ENCODE measurements around the gene HNRNPA2B1. TPM values are rescaled to one million over a fixed set of nuclear protein-coding genes. Genes with fewer than 3 reads are reported as not detected.
"Not testable (repeated sequence)": the region's sequence is repeated elsewhere in the genome, so short reads cannot be mapped to it uniquely, and the experiment has no call there.

The HNRNPA2B1 gene
- total RNA-seq, 2 experiments from 2014 or later: 649 to 781 TPM

DNA sequence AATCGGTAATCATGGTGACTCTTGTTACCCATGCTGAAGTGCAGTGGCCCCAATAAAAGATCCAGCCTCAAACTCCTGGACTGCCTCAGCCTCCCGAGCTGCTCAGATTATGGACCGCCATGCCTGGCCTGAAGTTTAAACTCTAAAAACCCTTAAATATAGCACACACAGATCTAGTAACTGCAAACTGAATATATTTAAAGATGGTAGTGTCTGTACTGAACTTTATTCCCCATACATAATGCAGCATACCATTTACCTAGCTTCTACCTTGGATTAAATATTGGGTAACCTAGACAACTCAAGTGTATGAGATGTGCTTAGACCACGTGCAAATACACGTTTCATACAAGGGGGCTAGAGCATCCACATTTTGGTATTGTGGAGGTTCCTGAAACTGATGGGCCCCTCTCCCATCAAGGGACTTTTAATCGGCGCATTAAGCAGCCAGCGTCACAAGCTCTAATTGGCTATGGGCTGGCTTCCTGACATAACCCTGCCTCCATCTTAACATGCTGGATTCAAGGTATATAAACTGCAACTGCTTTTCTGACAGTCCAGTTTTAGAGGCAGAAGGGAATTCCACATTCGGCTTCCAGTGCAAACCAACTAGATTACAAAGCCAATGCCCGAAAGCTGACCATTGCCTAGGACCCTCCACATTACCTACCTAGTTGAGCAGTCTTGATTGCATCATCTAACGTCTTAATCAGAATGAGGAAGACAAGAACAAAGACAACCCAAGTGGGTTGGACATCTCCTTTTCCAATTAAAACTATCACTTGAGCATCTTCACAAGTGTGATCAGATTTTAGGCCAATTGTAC is 13.0 kb downstream of the HNRNPA2B1 start:
- no peak for DNase-seq
- CTCF ChIA-PET: interaction anchor here (1.5 to 2.7 kb wide), 5 partner anchors 9 to 97 kb away, joined by 3 to 28 read pairs (median 5); partner anchors contain the start of gene HNRNPA2B1
- Mint-ChIP-seq H3K4me3 (no peak overlapping the region), H3K4me1 (peaks cover 72% of the 10 kb centered on the region), H3K27me3 (no peaks in the 10 kb centered on the region), H3K27ac (peak overlapping the region; percentile 41), H3K36me3 (ENCODE audit: low read depth) (peaks cover 82% of the 10 kb centered on the region), H3K9me3 (no peaks in the 10 kb centered on the region)
- POLR2A ChIA-PET: interaction anchor here (0.6 to 0.9 kb wide), 4 partner anchors 21 to 106 kb away, joined by 3 to 5 read pairs (median 4); no protein-coding TSS in a partner anchor

DNA sequence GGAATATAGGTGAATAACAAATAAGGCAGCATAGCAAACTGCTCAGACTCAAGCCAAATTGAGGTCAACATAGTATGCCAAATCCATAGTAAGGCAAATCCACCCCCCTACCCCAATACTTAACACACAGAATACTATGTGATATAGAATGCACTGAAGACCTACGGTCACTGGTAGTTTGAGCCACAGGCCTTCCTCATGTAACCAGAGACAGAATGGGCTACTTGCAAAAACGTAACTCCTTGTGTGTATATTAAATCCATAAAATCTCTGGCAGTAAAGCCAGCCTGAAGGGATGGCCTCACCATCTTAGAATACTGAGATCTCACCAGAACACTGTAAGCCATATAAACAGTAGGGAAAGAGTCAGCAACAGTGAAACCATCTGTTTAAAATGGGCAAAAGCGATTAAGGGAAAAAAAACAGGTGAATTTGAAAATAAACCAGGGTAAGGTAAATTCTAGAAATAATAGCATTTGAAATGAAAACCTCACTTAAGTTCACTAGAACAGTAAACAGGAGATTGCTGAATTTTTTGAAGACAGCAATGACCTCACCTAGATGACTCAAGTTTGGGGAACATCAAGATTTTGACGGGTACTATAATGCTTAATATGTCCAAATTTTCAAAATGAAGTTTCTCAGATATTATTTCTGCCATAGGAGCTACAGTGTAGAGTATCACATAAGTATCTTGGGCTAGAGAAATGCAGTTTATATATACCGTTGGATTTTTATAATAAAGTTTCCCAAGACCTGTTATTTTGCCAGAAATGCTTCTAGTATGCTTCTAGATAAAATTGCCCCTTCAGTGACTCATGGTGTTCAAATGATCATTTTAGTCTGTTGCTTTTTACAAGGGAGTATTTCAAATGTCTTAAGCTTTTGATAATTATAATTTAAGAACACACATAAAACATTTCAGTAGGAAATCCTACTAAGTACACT is 13.9 kb downstream of the HNRNPA2B1 start:
- H3K4me3 Mint-ChIP-seq: no peak overlapping the region
- ChIA-PET POLR2A (interaction anchor here (0.6 kb wide), 1 partner anchor 20 kb away, joined by 3 read pairs; no protein-coding TSS in a partner anchor), CTCF (interaction anchor here (1.1 to 2.7 kb wide), 3 partner anchors 8 to 12 kb away, joined by 3 to 28 read pairs (median 11); partner anchors contain the start of gene HNRNPA2B1)
- no peaks in the 10 kb centered on the region for H3K27me3 Mint-ChIP-seq
- DNase-seq: no peak
- peak overlapping the region; percentile 74 for H3K27ac Mint-ChIP-seq
- peaks cover 74% of the 10 kb centered on the region for H3K36me3 Mint-ChIP-seq (ENCODE audit: low read depth)
- peaks cover 63% of the 10 kb centered on the region for H3K4me1 Mint-ChIP-seq
- H3K9me3 Mint-ChIP-seq: no peaks in the 10 kb centered on the region

DNA sequence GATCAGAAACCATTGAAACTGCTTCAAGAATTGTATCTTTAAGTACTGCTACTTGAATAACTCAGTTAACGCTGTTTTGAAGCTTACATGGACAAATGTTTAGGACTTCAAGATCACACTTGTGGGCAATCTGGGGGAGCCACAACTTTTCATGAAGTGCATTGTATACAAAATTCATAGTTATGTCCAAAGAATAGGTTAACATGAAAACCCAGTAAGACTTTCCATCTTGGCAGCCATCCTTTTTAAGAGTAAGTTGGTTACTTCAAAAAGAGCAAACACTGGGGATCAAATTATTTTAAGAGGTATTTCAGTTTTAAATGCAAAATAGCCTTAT is 14.7 kb downstream of the HNRNPA2B1 start:
- CTCF ChIA-PET: interaction anchor here (1.1 kb wide), 1 partner anchor 12 kb away, joined by 3 read pairs; no protein-coding TSS in a partner anchor
- Mint-ChIP-seq H3K27me3 (no peaks in the 10 kb centered on the region), H3K4me3 (no peak overlapping the region), H3K4me1 (peaks cover 56% of the 10 kb centered on the region), H3K36me3 (ENCODE audit: low read depth) (peaks cover 71% of the 10 kb centered on the region), H3K9me3 (no peaks in the 10 kb centered on the region), H3K27ac (peak overlapping the region; percentile 72)
- POLR2A ChIA-PET: no interaction called here
- DNase-seq: no peak

DNA sequence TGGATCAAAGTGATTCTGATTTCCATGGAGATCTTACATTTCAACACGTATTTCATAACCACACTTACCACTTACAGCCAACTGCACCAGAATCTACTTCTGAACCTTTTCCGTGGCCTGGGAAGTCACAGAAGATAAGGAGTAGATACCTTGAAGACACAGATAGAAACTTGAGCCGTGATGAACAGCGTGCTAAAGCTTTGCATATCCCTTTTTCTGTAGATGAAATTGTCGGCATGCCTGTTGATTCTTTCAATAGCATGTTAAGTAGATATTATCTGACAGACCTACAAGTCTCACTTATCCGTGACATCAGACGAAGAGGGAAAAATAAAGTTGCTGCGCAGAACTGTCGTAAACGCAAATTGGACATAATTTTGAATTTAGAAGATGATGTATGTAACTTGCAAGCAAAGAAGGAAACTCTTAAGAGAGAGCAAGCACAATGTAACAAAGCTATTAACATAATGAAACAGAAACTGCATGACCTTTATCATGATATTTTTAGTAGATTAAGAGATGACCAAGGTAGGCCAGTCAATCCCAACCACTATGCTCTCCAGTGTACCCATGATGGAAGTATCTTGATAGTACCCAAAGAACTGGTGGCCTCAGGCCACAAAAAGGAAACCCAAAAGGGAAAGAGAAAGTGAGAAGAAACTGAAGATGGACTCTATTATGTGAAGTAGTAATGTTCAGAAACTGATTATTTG is 15.3 kb downstream of the HNRNPA2B1 start:
- DNase-seq: no peak
- H3K36me3 Mint-ChIP-seq (ENCODE audit: low read depth): peaks cover 66% of the 10 kb centered on the region
- no peaks in the 10 kb centered on the region for H3K27me3 Mint-ChIP-seq
- ChIA-PET POLR2A (no interaction called here), CTCF (interaction anchor here (0.8 to 1.1 kb wide), 2 partner anchors 9 to 12 kb away, joined by 3 to 4 read pairs; no protein-coding TSS in a partner anchor)
- peaks cover 53% of the 10 kb centered on the region for H3K4me1 Mint-ChIP-seq
- H3K4me3 Mint-ChIP-seq: no peak overlapping the region
- peak overlapping the region; percentile 72 for H3K27ac Mint-ChIP-seq
- no peaks in the 10 kb centered on the region for H3K9me3 Mint-ChIP-seq

DNA sequence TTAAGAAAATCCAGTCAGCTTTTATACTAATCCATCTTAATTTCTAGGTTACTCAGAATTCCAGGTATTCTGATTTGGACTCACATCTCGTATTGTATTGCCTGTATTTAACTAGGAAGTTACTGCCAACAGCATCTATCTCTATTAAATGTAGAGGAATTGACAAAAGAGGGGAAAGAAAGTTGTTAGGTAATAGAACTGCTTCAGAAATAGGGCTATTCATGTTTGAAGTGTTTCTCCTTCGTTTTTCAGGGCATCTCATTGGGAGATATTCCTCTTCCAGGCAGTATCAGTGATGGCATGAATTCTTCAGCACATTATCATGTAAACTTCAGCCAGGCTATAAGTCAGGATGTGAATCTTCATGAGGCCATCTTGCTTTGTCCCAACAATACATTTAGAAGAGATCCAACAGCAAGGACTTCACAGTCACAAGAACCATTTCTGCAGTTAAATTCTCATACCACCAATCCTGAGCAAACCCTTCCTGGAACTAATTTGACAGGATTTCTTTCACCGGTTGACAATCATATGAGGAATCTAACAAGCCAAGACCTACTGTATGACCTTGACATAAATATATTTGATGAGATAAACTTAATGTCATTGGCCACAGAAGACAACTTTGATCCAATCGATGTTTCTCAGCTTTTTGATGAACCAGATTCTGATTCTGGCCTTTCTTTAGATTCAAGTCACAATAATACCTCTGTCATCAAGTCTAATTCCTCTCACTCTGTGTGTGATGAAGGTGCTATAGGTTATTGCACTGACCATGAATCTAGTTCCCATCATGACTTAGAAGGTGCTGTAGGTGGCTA is 16.1 kb downstream of the HNRNPA2B1 start:
- H3K4me1 Mint-ChIP-seq: peaks cover 46% of the 10 kb centered on the region
- not testable (repeated sequence) for H3K4me3 Mint-ChIP-seq

DNA sequence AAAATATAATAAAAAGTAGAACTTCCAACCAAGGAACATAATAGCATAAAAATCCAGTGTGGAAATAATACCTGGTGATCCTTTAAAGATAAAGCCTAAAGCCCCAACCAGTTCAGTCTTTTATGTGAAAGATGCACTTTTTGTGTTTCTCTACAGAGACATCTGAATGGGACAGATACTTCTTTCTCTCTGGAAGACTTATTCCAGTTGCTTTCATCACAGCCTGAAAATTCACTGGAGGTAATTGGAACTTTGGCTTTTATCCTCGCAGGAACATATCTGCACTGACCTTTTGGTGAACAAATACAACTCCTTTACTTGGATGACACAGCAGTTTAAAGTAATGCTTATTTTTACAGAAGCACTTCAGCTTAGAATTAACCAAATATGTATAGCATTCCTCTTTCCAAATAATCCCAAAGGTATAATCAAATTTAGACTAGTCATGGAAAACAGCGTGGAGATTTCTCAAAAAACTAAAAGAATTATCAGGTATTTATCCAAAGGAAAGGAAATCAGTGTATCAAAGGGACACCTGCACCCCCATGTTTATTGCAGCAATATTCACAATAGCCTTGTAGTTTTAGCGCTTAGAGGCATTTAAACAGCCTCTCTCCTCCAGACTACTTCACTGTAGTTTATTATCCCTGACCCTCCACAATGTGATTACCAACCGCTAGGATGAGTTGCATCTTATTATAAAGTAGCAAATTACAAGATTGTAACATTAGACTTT is 16.8 kb downstream of the HNRNPA2B1 start:
- ChIA-PET POLR2A (interaction anchor here (0.6 kb wide), 1 partner anchor 9 kb away, joined by 4 read pairs; no protein-coding TSS in a partner anchor), CTCF (interaction anchor here (1.1 to 2.2 kb wide), 4 partner anchors 9 to 104 kb away, joined by 3 to 6 read pairs (median 4); no protein-coding TSS in a partner anchor)
- Mint-ChIP-seq H3K4me3 (no peak overlapping the region), H3K9me3 (no peaks in the 10 kb centered on the region), H3K4me1 (peaks cover 39% of the 10 kb centered on the region), H3K27me3 (no peaks in the 10 kb centered on the region), H3K36me3 (ENCODE audit: low read depth) (peaks cover 52% of the 10 kb centered on the region), H3K27ac (peak overlapping the region; percentile 10)
- no peak for DNase-seq

More for the DNA sequence above, 16.1 kb downstream of the HNRNPA2B1 start:
- H3K27me3 Mint-ChIP-seq, DNase-seq, POLR2A ChIA-PET, H3K9me3 Mint-ChIP-seq: not testable (repeated sequence)
- CTCF ChIA-PET: interaction anchor here (0.8 kb wide), 1 partner anchor 10 kb away, joined by 4 read pairs; no protein-coding TSS in a partner anchor
- H3K36me3 Mint-ChIP-seq (ENCODE audit: low read depth): peaks cover 60% of the 10 kb centered on the region
- peak overlapping the region; percentile 10 for H3K27ac Mint-ChIP-seq

DNA sequence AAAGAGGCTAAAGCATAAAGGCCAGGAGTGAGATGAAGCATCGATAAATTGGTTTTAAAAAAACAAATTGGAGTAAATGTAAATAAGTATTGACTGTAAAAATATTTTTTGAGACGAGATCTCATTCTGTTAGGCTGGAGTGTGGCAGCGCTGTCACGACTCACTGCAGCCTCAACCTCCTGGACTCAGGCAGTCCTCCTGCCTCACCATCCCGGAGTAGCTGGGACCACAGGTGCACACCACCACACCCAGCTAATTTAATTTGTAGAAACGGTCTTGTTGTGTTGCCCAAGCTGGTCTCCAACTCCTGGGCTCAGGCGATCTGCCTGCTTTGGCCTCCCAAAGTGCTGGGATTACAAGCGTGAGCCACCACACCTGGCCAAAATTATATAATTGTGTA is 17.8 kb downstream of the HNRNPA2B1 start:
- H3K4me3 Mint-ChIP-seq: no peak overlapping the region
- no peaks in the 10 kb centered on the region for H3K27me3 Mint-ChIP-seq
- H3K9me3 Mint-ChIP-seq: no peaks in the 10 kb centered on the region
- ChIA-PET POLR2A (no interaction called here), CTCF (interaction anchor here (0.6 to 2.2 kb wide), 8 partner anchors 10 to 103 kb away, joined by 3 to 6 read pairs (median 4); no protein-coding TSS in a partner anchor)
- H3K36me3 Mint-ChIP-seq (ENCODE audit: low read depth): peaks cover 42% of the 10 kb centered on the region
- DNase-seq: no peak
- H3K27ac Mint-ChIP-seq: no peak overlapping the region
- peaks cover 29% of the 10 kb centered on the region for H3K4me1 Mint-ChIP-seq

DNA sequence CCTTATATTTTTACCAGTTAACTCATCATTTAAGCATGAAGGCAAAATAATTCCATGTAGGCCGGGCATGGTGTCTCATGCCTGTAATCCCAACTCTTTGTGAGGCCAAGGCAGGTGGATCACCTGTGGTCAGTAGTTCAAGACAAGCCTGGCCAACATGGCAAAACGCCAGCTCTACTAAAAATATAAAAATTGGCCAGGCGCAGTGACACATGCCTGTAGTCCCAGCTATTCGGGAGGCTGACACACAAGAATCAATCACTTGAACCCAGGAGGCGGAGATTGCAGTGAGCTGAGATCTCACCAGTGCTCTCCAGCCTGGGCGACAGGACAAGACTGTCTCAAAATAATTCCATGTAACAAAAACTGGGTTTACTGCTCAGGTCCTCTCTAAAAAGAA is 18.3 kb downstream of the HNRNPA2B1 start:
- Mint-ChIP-seq H3K27me3 (no peaks in the 10 kb centered on the region), H3K4me3 (no peak overlapping the region), H3K4me1 (peaks cover 25% of the 10 kb centered on the region), H3K27ac (no peak overlapping the region), H3K9me3 (no peaks in the 10 kb centered on the region), H3K36me3 (ENCODE audit: low read depth) (peaks cover 38% of the 10 kb centered on the region)
- ChIA-PET CTCF (interaction anchor here (0.9 to 2.2 kb wide), 7 partner anchors 10 to 103 kb away, joined by 3 to 6 read pairs (median 4); no protein-coding TSS in a partner anchor), POLR2A (no interaction called here)
- no peak for DNase-seq

DNA sequence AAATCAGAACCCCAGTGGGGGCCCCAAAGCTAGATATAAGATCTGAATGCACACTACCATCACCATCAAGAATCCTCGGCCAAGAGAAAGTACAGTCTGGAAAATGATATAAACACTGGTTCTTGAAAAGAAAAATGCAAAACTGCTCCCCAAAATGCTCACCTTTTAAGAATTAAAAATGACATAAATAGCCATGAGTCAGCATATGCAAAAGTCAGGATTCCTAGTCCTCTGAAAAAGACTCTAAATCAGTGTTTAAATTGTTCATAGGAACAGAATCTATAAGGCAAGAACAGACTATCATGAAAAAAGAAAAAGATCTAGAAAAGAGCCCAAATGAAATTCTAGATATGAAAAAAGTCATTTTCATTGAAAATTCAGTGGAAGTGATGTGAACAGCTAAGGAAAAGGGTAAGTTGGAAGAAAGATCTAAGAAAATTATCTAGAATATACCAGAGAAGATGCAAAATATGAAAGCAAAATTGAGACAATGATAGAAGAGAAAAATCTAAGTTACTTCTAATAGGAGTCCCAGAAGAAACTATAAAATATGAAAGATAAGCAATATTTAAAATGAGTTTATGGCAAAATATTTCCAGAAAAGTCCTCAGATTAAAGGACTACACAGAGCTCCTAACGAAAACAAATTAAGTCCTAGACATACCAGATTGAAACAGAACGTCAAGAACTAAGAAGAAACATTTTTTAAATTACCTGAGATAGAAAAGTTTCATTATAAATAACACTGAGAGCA is 18.9 kb downstream of the HNRNPA2B1 start:
- POLR2A ChIA-PET: interaction anchor here (0.7 kb wide), 1 partner anchor 64 kb away, joined by 3 read pairs; no protein-coding TSS in a partner anchor
- no peak for DNase-seq
- Mint-ChIP-seq H3K27me3 (no peaks in the 10 kb centered on the region), H3K4me3 (no peak overlapping the region), H3K36me3 (ENCODE audit: low read depth) (peaks cover 34% of the 10 kb centered on the region), H3K4me1 (peaks cover 19% of the 10 kb centered on the region), H3K9me3 (no peaks in the 10 kb centered on the region), H3K27ac (no peak overlapping the region)
- CTCF ChIA-PET: interaction anchor here (0.8 to 2.2 kb wide), 9 partner anchors 10 to 102 kb away, joined by 3 to 5 read pairs (median 3); no protein-coding TSS in a partner anchor

DNA sequence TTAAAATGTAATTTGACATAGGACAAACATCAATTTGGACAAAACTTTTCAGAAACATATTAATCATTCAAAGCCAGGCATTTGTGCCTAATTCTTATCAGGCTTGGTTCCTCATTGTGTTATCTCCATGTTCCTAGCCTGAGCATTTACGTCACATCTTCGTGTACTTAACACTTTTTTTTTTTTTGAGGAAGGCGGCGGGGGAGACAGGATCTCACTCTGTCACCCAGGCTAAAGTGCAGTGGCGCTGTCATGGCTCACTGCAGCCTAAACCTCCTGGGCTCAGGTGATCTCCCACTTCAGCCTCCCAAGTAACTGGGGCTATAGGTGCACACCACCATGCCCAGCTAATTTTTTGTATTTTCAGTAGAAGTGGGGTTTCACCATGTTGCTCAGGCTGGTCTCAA is 19.8 kb downstream of the HNRNPA2B1 start:
- no peak overlapping the region for H3K27ac Mint-ChIP-seq
- peaks cover 29% of the 10 kb centered on the region for H3K36me3 Mint-ChIP-seq (ENCODE audit: low read depth)
- H3K4me1 Mint-ChIP-seq: peaks cover 12% of the 10 kb centered on the region
- H3K4me3 Mint-ChIP-seq: no peak overlapping the region
- DNase-seq: no peak
- H3K9me3 Mint-ChIP-seq: no peaks in the 10 kb centered on the region
- ChIA-PET CTCF (interaction anchor here (0.8 to 2.1 kb wide), 7 partner anchors 9 to 288 kb away, joined by 3 to 5 read pairs (median 3); no protein-coding TSS in a partner anchor), POLR2A (no interaction called here)
- H3K27me3 Mint-ChIP-seq: no peaks in the 10 kb centered on the region

Measured in activated CD4-positive, alpha-beta T cell treated with anti-CD3 and anti-CD28 coated beads, Interleukin-2, amount 10 ng/mL, durations not matched to agents 7 days and 5 days (primary cell).